ENCODE results near the gene CCDC175. TPM values are rescaled to one million over a fixed set of nuclear protein-coding genes. Genes with fewer than 3 reads are reported as not detected.
A peak's percentile ranks its signal among the peaks of the same experiment; 100 is the strongest.

CCDC175 gene
- total RNA-seq, 6 experiments from 2014 or later = not detected

- H3K27ac Mint-ChIP-seq = no peak overlapping the region
- no peak overlapping the region for H3K4me3 Mint-ChIP-seq
- no peak for DNase-seq
- H3K9me3 Mint-ChIP-seq = no peaks in the 10 kb centered on the region
- no peaks in the 10 kb centered on the region for H3K4me1 Mint-ChIP-seq (ENCODE audit: low read depth)
- peaks cover 4% of the 10 kb centered on the region; the same call in 1 of the 2 replicates for H3K27me3 Mint-ChIP-seq (ENCODE audit: insufficient read depth)
- no peak for TF ChIP-seq CTCF (IDR thresholded peaks at IDR 0.05)
- no peaks in the 10 kb centered on the region for H3K36me3 Mint-ChIP-seq (ENCODE audit: low read depth)
Measured at GRCh38 chr14:59595071-59595470, 18.5 kb upstream of the CCDC175 start.

- no peak for DNase-seq
- Mint-ChIP-seq H3K27me3 (ENCODE audit: insufficient read depth) (peaks cover 4% of the 10 kb centered on the region; the same call in 1 of the 2 replicates), H3K36me3 (ENCODE audit: low read depth) (no peaks in the 10 kb centered on the region), H3K27ac (no peak overlapping the region), H3K4me1 (ENCODE audit: low read depth) (no peaks in the 10 kb centered on the region), H3K4me3 (no peak overlapping the region), H3K9me3 (no peaks in the 10 kb centered on the region)
- TF ChIP-seq CTCF (IDR thresholded peaks at IDR 0.05) = no peak
Measured at GRCh38 chr14:59591641-59592370, 15.2 kb upstream of the CCDC175 start.

GRCh38 chr14:59588101-59588500, 11.5 kb upstream of the CCDC175 start:
- peaks cover 10% of the 10 kb centered on the region for H3K27me3 Mint-ChIP-seq (ENCODE audit: insufficient read depth)

GRCh38 chr14:59585891-59586554, 9.4 kb upstream of the CCDC175 start:
- Mint-ChIP-seq H3K4me3 (peak overlapping the region; percentile 33; the same call in 1 of the 2 replicates), H3K4me1 (ENCODE audit: low read depth) (peaks cover 7% of the 10 kb centered on the region), H3K36me3 (ENCODE audit: low read depth) (no peaks in the 10 kb centered on the region), H3K9me3 (no peaks in the 10 kb centered on the region), H3K27ac (no peak overlapping the region), H3K27me3 (ENCODE audit: insufficient read depth) (peaks cover 8% of the 10 kb centered on the region)
- DNase-seq = peak; percentile 7
- TF ChIP-seq CTCF (IDR thresholded peaks at IDR 0.05) = no peak

More at GRCh38 chr14:59588101-59588500, 11.5 kb upstream of the CCDC175 start:
- DNase-seq = no peak
- no peaks in the 10 kb centered on the region for H3K9me3 Mint-ChIP-seq
- H3K27ac Mint-ChIP-seq = no peak overlapping the region
- H3K4me1 Mint-ChIP-seq (ENCODE audit: low read depth) = peaks cover 7% of the 10 kb centered on the region
- no peaks in the 10 kb centered on the region for H3K36me3 Mint-ChIP-seq (ENCODE audit: low read depth)
- H3K4me3 Mint-ChIP-seq = no peak overlapping the region
- TF ChIP-seq CTCF (IDR thresholded peaks at IDR 0.05) = no peak

GRCh38 chr14:59583755-59584154, 7.1 kb upstream of the CCDC175 start:
- peak; percentile 40; the same call in 1 of the 2 replicates for TF ChIP-seq CTCF (IDR thresholded peaks at IDR 0.05)
- Mint-ChIP-seq H3K27ac (no peak overlapping the region), H3K9me3 (no peaks in the 10 kb centered on the region)

More at GRCh38 chr14:59583755-59584154, 7.1 kb upstream of the CCDC175 start:
- H3K4me1 Mint-ChIP-seq (ENCODE audit: low read depth) = peaks cover 7% of the 10 kb centered on the region
- DNase-seq = peak; percentile 43
- no peaks in the 10 kb centered on the region for H3K36me3 Mint-ChIP-seq (ENCODE audit: low read depth)
- no peak overlapping the region for H3K4me3 Mint-ChIP-seq
- H3K27me3 Mint-ChIP-seq (ENCODE audit: insufficient read depth) = peaks cover 8% of the 10 kb centered on the region

All from HFFc6 (cell line).